ENCODE results near the gene TBC1D10B.

Gene TBC1D10B

GRCh38 chr16:30361180-30361579, 9.1 kb downstream of the TBC1D10B start:
- CTCF ChIA-PET = no interaction called here
- POLR2A ChIA-PET = no interaction called here

GRCh38 chr16:30359871-30360170, 10.5 kb downstream of the TBC1D10B start:
- ChIA-PET POLR2A (interaction anchor here (0.9 to 1.1 kb wide), 2 partner anchors 9 to 11 kb away, joined by 3 read pairs; partner anchors contain the start of gene TBC1D10B), CTCF (interaction anchor here (1.0 kb wide), 1 partner anchor 11 kb away, joined by 3 read pairs; no protein-coding TSS in a partner anchor)
- no peak for TF ChIP-seq CTCF (IDR thresholded peaks at IDR 0.05; ENCODE audit: control extremely low read depth, extremely low read depth, low read depth, missing control alignments)
- DNase-seq (ENCODE audit: extremely low spot score) = no peak

More at GRCh38 chr16:30361180-30361579, 9.1 kb downstream of the TBC1D10B start:
- no peak for DNase-seq (ENCODE audit: extremely low spot score)
- TF ChIP-seq CTCF (IDR thresholded peaks at IDR 0.05; ENCODE audit: control extremely low read depth, extremely low read depth, low read depth, missing control alignments) = no peak

- no peak for TF ChIP-seq CTCF (IDR thresholded peaks at IDR 0.05; ENCODE audit: control extremely low read depth, extremely low read depth, low read depth, missing control alignments)
Observed at GRCh38 chr16:30358990-30359870, 11.1 kb downstream of the TBC1D10B start.

GRCh38 chr16:30358577-30358936, 11.7 kb downstream of the TBC1D10B start:
- CTCF ChIA-PET = interaction anchor here (1.0 to 1.1 kb wide), 2 partner anchors 11 to 12 kb away, joined by 3 to 4 read pairs; partner anchors contain the start of gene TBC1D10B

More at GRCh38 chr16:30358990-30359870, 11.1 kb downstream of the TBC1D10B start:
- ChIA-PET CTCF (interaction anchor here (1.0 to 1.1 kb wide), 3 partner anchors 10 to 12 kb away, joined by 3 to 4 read pairs (median 3); partner anchors contain the start of gene TBC1D10B), POLR2A (interaction anchor here (0.9 to 1.1 kb wide), 2 partner anchors 10 to 11 kb away, joined by 3 read pairs; partner anchors contain the start of gene TBC1D10B)
- DNase-seq (ENCODE audit: extremely low spot score) = no peak

GRCh38 chr16:30357715-30358576, 12.3 kb downstream of the TBC1D10B start:
- POLR2A ChIA-PET = no interaction called here
- CTCF ChIA-PET = interaction anchor here (1.0 to 1.9 kb wide), 4 partner anchors 11 to 72 kb away, joined by 3 to 9 read pairs (median 4); partner anchors contain the start of genes DCTPP1 and TBC1D10B
- no peak for DNase-seq (ENCODE audit: extremely low spot score)
- TF ChIP-seq CTCF (IDR thresholded peaks at IDR 0.05; ENCODE audit: control extremely low read depth, extremely low read depth, low read depth, missing control alignments) = no peak

More at GRCh38 chr16:30358577-30358936, 11.7 kb downstream of the TBC1D10B start:
- DNase-seq (ENCODE audit: extremely low spot score) = no peak
- TF ChIP-seq CTCF (IDR thresholded peaks at IDR 0.05; ENCODE audit: control extremely low read depth, extremely low read depth, low read depth, missing control alignments) = no peak
- POLR2A ChIA-PET = no interaction called here

Data from GM10248 (cell line).